HEK293 (cell line): ENCODE data around the gene GABRA5.

Experiments
- CTCF ChIA-PET: fragments of 350-600 bp; formaldehyde crosslinking; extraction: SDS; loops from one replicate; lab custom pipeline; 2021; ENCODE audit warnings: antibody characterized with exemption; lab: Yijun Ruan, JAX
- POLR2A ChIA-PET: fragments of 300-600 bp; formaldehyde crosslinking; extraction: SDS; loops from one replicate; lab custom pipeline; 2020; ENCODE audit warnings: antibody characterized with exemption, inconsistent platforms; lab: Yijun Ruan, JAX
- H3K27ac ChIP-seq: fragments of 200-500 bp; sonication (Bioruptor generic); 2 replicates; pipeline ENCODE4 v1.5.1; 2014; ENCODE audit warnings: low read depth, low read length, control low read depth, inconsistent platforms; ENCODE audit errors: extremely low read depth
- H3K36me3 ChIP-seq, 2 experiments: fragments of 200-500 bp in 1 of 2; sonication (Bioruptor generic) in 1 of 2; 1 replicate in 1 of 2; 2 replicates in 1 of 2; pipeline ENCODE4 v1.5.1; 2014 to 2017; ENCODE audit warnings: inconsistent platforms in 2 of 2, low read length in 2 of 2; ENCODE audit not compliant: control insufficient read depth in 2 of 2, insufficient read depth in 1 of 2
- H3K4me1 ChIP-seq: fragments of 200-500 bp; sonication (Bioruptor generic); 2 replicates; pipeline ENCODE4 v1.5.1; 2014; ENCODE audit warnings: mild to moderate bottlenecking, low read length, inconsistent platforms; ENCODE audit not compliant: control insufficient read depth, insufficient read depth
- H3K4me3 ChIP-seq: 2 replicates; pipeline ENCODE4 v1.5.1; 2011; ENCODE audit warnings: low read depth, mild to moderate bottlenecking, control low read depth, low read length, moderate library complexity
- H3K9me3 ChIP-seq: fragments of 200-500 bp; sonication (Bioruptor generic); 2 replicates; pipeline ENCODE4 v1.5.1; 2014; ENCODE audit warnings: low read depth, low read length, inconsistent platforms; ENCODE audit not compliant: control insufficient read depth, insufficient read depth
- EGR2 ChIP-seq: fragments of 450-650 bp; formaldehyde crosslinking; IDR thresholded peaks from 2 replicates; pipeline ENCODE4 v1.5.1; 2016; ENCODE audit warnings: low read depth, missing biosample characterization, missing genetic modification characterization
- KLF17 ChIP-seq: fragments of 450-650 bp; formaldehyde crosslinking; IDR thresholded peaks from 2 replicates; pipeline ENCODE4 v1.5.1; 2016; ENCODE audit warnings: missing biosample characterization, missing genetic modification characterization
- KLF7 ChIP-seq: fragments of 450-650 bp; formaldehyde crosslinking; IDR thresholded peaks from 2 replicates; pipeline ENCODE4 v1.5.1; 2016; ENCODE audit warnings: missing biosample characterization, missing genetic modification characterization, borderline replicate concordance
- KLF9 ChIP-seq: fragments of 450-650 bp; formaldehyde crosslinking; IDR thresholded peaks from 2 replicates; pipeline ENCODE4 v1.5.1; 2016; ENCODE audit warnings: missing biosample characterization, missing genetic modification characterization, low read depth
- SP7 ChIP-seq: fragments of 450-650 bp; formaldehyde crosslinking; IDR thresholded peaks from 2 replicates; pipeline ENCODE4 v1.5.1; 2016; ENCODE audit warnings: missing biosample characterization, missing genetic modification characterization
- ZBTB7A ChIP-seq: fragments of 450-650 bp; formaldehyde crosslinking; IDR thresholded peaks from 2 replicates; pipeline ENCODE4 v1.5.1; 2016; ENCODE audit warnings: low read depth, missing biosample characterization, missing genetic modification characterization
- ZNF112 ChIP-seq: fragments of 450-650 bp; formaldehyde crosslinking; IDR thresholded peaks from 2 replicates; pipeline ENCODE4 v1.5.0; 2017; ENCODE audit warnings: missing biosample characterization, missing genetic modification characterization
- ZNF114 ChIP-seq: fragments of 450-650 bp; formaldehyde crosslinking; IDR thresholded peaks from 2 replicates; pipeline ENCODE4 v1.5.0; 2017; ENCODE audit warnings: missing biosample characterization, missing genetic modification characterization
- ZNF16 ChIP-seq: fragments of 450-650 bp; formaldehyde crosslinking; IDR thresholded peaks from 2 replicates; pipeline ENCODE4 v1.5.1; 2016; ENCODE audit warnings: low read depth, missing biosample characterization, missing genetic modification characterization
- ZNF2 ChIP-seq: fragments of 450-650 bp; formaldehyde crosslinking; IDR thresholded peaks from 2 replicates; pipeline ENCODE4 v1.5.1; 2016; ENCODE audit warnings: missing biosample characterization, missing genetic modification characterization
- ZNF239 ChIP-seq: fragments of 450-650 bp; formaldehyde crosslinking; IDR thresholded peaks from 2 replicates; pipeline ENCODE4 v1.5.1; 2016; ENCODE audit warnings: missing biosample characterization, missing genetic modification characterization
- ZNF274 ChIP-seq, 2 experiments: fragments of 200-500 bp in 1 of 2; fragments of 450-650 bp in 1 of 2; sonication (Bioruptor generic) in 1 of 2; formaldehyde crosslinking in 1 of 2; IDR thresholded peaks; 2 replicates each; pipeline versions ENCODE4 v1.5.1 to v1.6.1; 2014 to 2016; ENCODE audit warnings: borderline replicate concordance in 1 of 2, inconsistent platforms in 1 of 2, low read length in 1 of 2, missing biosample characterization in 1 of 2, missing genetic modification characterization in 1 of 2
- ZNF292 ChIP-seq: fragments of 450-650 bp; formaldehyde crosslinking; IDR thresholded peaks from 2 replicates; pipeline ENCODE4 v1.5.1; 2016; ENCODE audit warnings: low read depth, missing biosample characterization, missing genetic modification characterization, borderline replicate concordance
- ZNF394 ChIP-seq: fragments of 450-650 bp; formaldehyde crosslinking; IDR thresholded peaks from 2 replicates; pipeline ENCODE4 v1.5.1; 2016; ENCODE audit warnings: missing biosample characterization, missing genetic modification characterization, mild to moderate bottlenecking, moderate library complexity, borderline replicate concordance
- ZNF404 ChIP-seq: fragments of 450-650 bp; formaldehyde crosslinking; IDR thresholded peaks from 2 replicates; pipeline ENCODE4 v1.5.1; 2017; ENCODE audit warnings: missing biosample characterization, missing genetic modification characterization
- ZNF48 ChIP-seq: fragments of 450-650 bp; formaldehyde crosslinking; IDR thresholded peaks from 2 replicates; pipeline ENCODE4 v1.5.1; 2016; ENCODE audit warnings: missing biosample characterization, missing genetic modification characterization
- ZNF521 ChIP-seq: fragments of 450-650 bp; formaldehyde crosslinking; IDR thresholded peaks from 2 replicates; pipeline ENCODE4 v1.5.1; 2017; ENCODE audit warnings: missing biosample characterization, mild to moderate bottlenecking, missing genetic modification characterization
- ZNF530 ChIP-seq: fragments of 450-650 bp; formaldehyde crosslinking; IDR thresholded peaks from 2 replicates; pipeline ENCODE4 v1.5.1; 2016; ENCODE audit warnings: low read depth, missing biosample characterization, missing genetic modification characterization
- ZNF548 ChIP-seq: fragments of 450-650 bp; formaldehyde crosslinking; IDR thresholded peaks from 2 replicates; pipeline ENCODE4 v1.5.1; 2016; ENCODE audit warnings: missing biosample characterization, missing genetic modification characterization
- ZNF558 ChIP-seq: fragments of 450-650 bp; formaldehyde crosslinking; IDR thresholded peaks from 2 replicates; pipeline ENCODE4 v1.5.1; 2016; ENCODE audit warnings: missing biosample characterization, missing genetic modification characterization
- ZNF621 ChIP-seq: fragments of 450-650 bp; formaldehyde crosslinking; IDR thresholded peaks from 2 replicates; pipeline ENCODE4 v1.5.1; 2017; ENCODE audit warnings: missing biosample characterization, missing genetic modification characterization
- ZNF623 ChIP-seq: fragments of 450-650 bp; formaldehyde crosslinking; IDR thresholded peaks from 2 replicates; pipeline ENCODE4 v1.5.1; 2016; ENCODE audit warnings: missing biosample characterization, missing genetic modification characterization
- ZNF660 ChIP-seq: fragments of 450-650 bp; IDR thresholded peaks from 2 replicates; pipeline ENCODE4 v1.5.1; 2018; ENCODE audit warnings: missing biosample characterization, mild to moderate bottlenecking, missing genetic modification characterization
- ZNF707 ChIP-seq: fragments of 450-650 bp; formaldehyde crosslinking; IDR thresholded peaks from 2 replicates; pipeline ENCODE4 v1.5.1; 2016; ENCODE audit warnings: missing biosample characterization, missing genetic modification characterization
- ZXDB ChIP-seq: fragments of 450-650 bp; formaldehyde crosslinking; IDR thresholded peaks from 2 replicates; pipeline ENCODE4 v1.5.1; 2016; ENCODE audit warnings: missing biosample characterization, missing genetic modification characterization
- TF ChIP-seq, protein P1 (sequence below): fragments of 450-650 bp; formaldehyde crosslinking; IDR thresholded peaks from 2 replicates; pipeline ENCODE4 v1.5.1; 2016; ENCODE audit warnings: missing biosample characterization, missing genetic modification characterization
- TF ChIP-seq, protein P2 (sequence below): fragments of 450-650 bp; formaldehyde crosslinking; IDR thresholded peaks from 2 replicates; pipeline ENCODE4 v1.5.1; 2016; ENCODE audit warnings: missing biosample characterization, missing genetic modification characterization

The GABRA5 gene

GRCh38 chr15:26983822-26984221 lies 117.0 kb downstream of the GABRA5 start:
- Histone ChIP-seq H3K4me1 (no peaks in the 10 kb centered on the region), H3K4me3 (no peak overlapping the region), H3K9me3 (no peaks in the 10 kb centered on the region), H3K27ac (no peak overlapping the region), H3K36me3 (no peaks in the 10 kb centered on the region)
- ChIA-PET POLR2A (no interaction called here), CTCF (interaction anchor here (0.6 to 1.8 kb wide), 5 partner anchors 11 to 48 kb away, joined by 3 to 5 read pairs (median 4); no protein-coding TSS in a partner anchor)
- no peak for TF ChIP-seq ZNF2 (tag by site-specific recombination)
- no peak for TF ChIP-seq ZNF48
- no peak for TF ChIP-seq ZNF292
- no peak for TF ChIP-seq ZNF660 (tag by site-specific recombination)
- no peak for TF ChIP-seq ZNF558
- TF ChIP-seq ZNF623 (tag by site-specific recombination), result no peak
- no peak for TF ChIP-seq ZNF112 (tag by site-specific recombination)
- no peak for TF ChIP-seq KLF7 (tag by site-specific recombination)
- no peak for TF ChIP-seq EGR2 (tag by site-specific recombination)
- TF ChIP-seq ZNF16 (tag by site-specific recombination), result no peak
- TF ChIP-seq ZBTB7A (tag by site-specific recombination), result no peak
- no peak for TF ChIP-seq ZNF114
- no peak for TF ChIP-seq ZNF274 (IDR thresholded peaks at IDR 0.05; ENCODE audit: low read length)
- TF ChIP-seq ZNF274 (tag by site-specific recombination; IDR thresholded peaks at IDR 0.05; ENCODE audit: borderline replicate concordance), result no peak
- no peak for TF ChIP-seq ZNF548 (tag by site-specific recombination)
- TF ChIP-seq, protein P1, sequence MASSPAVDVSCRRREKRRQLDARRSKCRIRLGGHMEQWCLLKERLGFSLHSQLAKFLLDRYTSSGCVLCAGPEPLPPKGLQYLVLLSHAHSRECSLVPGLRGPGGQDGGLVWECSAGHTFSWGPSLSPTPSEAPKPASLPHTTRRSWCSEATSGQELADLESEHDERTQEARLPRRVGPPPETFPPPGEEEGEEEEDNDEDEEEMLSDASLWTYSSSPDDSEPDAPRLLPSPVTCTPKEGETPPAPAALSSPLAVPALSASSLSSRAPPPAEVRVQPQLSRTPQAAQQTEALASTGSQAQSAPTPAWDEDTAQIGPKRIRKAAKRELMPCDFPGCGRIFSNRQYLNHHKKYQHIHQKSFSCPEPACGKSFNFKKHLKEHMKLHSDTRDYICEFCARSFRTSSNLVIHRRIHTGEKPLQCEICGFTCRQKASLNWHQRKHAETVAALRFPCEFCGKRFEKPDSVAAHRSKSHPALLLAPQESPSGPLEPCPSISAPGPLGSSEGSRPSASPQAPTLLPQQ (tag by site-specific recombination), result no peak
- TF ChIP-seq KLF17 (tag by site-specific recombination), result no peak
- TF ChIP-seq KLF9 (tag by site-specific recombination), result no peak
- no peak for TF ChIP-seq ZNF621 (tag by site-specific recombination)
- TF ChIP-seq ZNF707 (tag by site-specific recombination), result no peak
- TF ChIP-seq, all 188 proteins: peak for 0

DNA sequence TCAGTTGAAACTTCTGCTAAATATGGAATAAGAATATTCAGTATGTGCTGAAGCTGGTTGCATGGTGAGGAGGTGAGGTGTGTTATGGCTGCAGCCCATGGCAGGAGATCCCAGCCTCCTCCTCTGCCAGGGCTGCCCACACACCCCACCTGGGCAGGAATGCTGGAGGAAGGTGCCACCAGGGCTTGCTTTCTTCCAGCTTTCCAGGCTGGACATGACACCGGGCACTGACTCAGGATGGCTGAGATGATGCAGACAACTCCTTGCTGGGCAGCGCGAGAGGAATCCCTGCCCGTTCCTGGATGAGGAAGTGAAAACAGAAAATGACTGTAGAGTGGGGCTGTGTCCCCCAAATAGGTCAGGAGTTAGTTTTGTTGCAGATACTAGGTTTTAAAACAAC lies 118.2 kb downstream of the GABRA5 start:
- ChIA-PET POLR2A (no interaction called here), CTCF (interaction anchor here (0.5 to 0.6 kb wide), 2 partner anchors 695 to 724 kb away, joined by 3 read pairs; no protein-coding TSS in a partner anchor)
- Histone ChIP-seq H3K4me3 (no peak overlapping the region), H3K4me1 (no peaks in the 10 kb centered on the region), H3K27ac (no peak overlapping the region), H3K9me3 (no peaks in the 10 kb centered on the region), H3K36me3 (no peaks in the 10 kb centered on the region)
- TF ChIP-seq, protein P2, sequence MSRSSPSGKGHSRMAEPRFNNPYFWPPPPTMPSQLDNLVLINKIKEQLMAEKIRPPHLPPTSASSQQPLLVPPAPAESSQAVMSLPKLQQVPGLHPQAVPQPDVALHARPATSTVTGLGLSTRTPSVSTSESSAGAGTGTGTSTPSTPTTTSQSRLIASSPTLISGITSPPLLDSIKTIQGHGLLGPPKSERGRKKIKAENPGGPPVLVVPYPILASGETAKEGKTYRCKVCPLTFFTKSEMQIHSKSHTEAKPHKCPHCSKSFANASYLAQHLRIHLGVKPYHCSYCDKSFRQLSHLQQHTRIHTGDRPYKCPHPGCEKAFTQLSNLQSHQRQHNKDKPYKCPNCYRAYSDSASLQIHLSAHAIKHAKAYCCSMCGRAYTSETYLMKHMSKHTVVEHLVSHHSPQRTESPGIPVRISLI, result no peak
- no peak for TF ChIP-seq ZXDB
- no peak for TF ChIP-seq ZNF530 (tag by site-specific recombination)
- no peak for TF ChIP-seq ZNF239 (tag by site-specific recombination)
- no peak for TF ChIP-seq ZNF112 (tag by site-specific recombination)
- TF ChIP-seq ZNF521 (tag by site-specific recombination), result no peak
- no peak for TF ChIP-seq ZNF394 (tag by site-specific recombination)
- TF ChIP-seq ZBTB7A (tag by site-specific recombination), result no peak
- no peak for TF ChIP-seq SP7 (tag by site-specific recombination)
- TF ChIP-seq ZNF404 (tag by site-specific recombination), result no peak
